ENCODE measurements around the gene SHOC2.

The SHOC2 gene

DNA sequence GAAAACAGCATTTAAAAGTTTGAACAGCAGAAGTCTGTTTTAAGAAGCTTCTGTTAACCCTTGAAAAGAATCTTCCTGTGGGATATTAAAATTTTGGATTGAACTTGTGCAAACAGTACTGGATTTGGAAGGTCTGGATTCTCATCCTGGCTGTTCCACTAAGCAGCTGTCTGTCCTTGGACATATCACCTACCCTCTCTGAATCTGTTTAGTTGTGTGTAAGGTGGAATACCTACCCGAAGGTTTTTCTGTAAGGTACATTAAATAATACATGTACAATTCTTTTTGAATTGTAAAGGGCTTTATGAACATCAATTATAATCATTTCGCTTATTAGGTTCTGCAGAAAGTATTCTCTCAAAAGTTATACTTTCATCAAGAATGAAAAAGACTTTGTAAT lies 45.5 kb upstream of the SHOC2 start:
- TF ChIP-seq, protein P1, sequence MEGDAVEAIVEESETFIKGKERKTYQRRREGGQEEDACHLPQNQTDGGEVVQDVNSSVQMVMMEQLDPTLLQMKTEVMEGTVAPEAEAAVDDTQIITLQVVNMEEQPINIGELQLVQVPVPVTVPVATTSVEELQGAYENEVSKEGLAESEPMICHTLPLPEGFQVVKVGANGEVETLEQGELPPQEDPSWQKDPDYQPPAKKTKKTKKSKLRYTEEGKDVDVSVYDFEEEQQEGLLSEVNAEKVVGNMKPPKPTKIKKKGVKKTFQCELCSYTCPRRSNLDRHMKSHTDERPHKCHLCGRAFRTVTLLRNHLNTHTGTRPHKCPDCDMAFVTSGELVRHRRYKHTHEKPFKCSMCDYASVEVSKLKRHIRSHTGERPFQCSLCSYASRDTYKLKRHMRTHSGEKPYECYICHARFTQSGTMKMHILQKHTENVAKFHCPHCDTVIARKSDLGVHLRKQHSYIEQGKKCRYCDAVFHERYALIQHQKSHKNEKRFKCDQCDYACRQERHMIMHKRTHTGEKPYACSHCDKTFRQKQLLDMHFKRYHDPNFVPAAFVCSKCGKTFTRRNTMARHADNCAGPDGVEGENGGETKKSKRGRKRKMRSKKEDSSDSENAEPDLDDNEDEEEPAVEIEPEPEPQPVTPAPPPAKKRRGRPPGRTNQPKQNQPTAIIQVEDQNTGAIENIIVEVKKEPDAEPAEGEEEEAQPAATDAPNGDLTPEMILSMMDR (IDR thresholded peaks at IDR 0.05; ENCODE audit: low read depth, low read length): no peak
- DNase-seq (ENCODE audit: extremely low read depth, low read depth): no peak

DNA sequence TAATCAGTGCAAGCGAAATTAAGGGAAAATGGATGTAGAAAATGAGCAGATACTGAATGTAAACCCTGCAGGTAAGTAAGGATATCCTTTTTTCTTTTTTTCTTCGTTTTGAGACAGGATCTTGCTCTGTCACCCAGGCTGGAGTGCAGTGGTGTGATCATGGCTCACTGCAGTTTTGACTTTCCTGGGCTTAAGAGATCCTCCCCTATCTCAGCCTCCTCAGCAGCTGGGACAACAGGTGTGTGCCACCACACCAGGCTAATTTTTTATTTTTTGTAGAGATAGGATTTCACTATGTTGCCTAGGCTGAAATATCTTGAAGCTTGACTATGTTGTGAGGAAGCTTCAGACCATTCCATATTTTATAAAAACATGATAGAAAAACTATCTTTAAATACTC lies 43.4 kb upstream of the SHOC2 start:
- TF ChIP-seq, protein P1 (IDR thresholded peaks at IDR 0.05; ENCODE audit: low read depth, low read length): no peak
- no peak for DNase-seq (ENCODE audit: extremely low read depth, low read depth)

DNA sequence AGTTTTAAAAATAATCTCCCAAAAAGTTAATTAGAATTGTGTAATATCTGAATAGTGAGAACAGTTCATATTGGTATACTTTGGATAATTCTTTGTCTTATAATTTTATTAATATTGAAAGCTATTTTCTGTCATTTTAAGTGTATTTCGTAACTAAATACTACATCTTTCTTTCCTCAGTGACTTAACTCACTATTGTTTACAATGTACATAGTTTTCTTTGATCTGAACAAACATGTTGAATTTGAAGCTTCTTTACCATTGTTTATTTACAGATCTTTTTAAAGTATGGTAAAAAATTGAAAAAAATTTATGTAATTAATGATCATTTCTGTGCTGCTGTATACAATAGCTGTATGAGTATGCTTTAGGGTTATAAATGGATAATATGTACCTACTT lies 42.6 kb upstream of the SHOC2 start:
- TF ChIP-seq, protein P1 (IDR thresholded peaks at IDR 0.05; ENCODE audit: low read depth, low read length): no peak
- no peak for DNase-seq (ENCODE audit: extremely low read depth, low read depth)

DNA sequence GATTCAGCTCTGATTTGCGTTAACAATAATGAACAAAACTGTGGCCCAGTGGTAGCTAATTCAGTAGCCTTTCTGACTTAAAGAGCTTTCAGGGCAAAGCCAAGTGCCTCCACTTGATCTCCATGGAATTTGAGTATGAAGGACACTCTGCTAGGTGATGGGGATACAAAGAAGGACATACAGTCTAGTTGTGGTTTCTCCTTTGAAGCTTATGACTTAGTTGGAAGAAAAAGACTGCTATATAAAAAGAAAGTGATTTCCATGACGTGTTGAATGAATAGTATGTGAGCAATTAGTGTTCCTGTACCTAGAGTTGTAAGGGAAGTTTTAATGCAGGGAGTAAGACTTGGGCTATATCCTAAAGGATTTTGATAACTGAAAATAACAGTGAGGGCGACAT lies 39.4 kb upstream of the SHOC2 start:
- no peak for DNase-seq (ENCODE audit: extremely low read depth, low read depth)
- TF ChIP-seq, protein P1 (IDR thresholded peaks at IDR 0.05; ENCODE audit: low read depth, low read length): no peak

DNA sequence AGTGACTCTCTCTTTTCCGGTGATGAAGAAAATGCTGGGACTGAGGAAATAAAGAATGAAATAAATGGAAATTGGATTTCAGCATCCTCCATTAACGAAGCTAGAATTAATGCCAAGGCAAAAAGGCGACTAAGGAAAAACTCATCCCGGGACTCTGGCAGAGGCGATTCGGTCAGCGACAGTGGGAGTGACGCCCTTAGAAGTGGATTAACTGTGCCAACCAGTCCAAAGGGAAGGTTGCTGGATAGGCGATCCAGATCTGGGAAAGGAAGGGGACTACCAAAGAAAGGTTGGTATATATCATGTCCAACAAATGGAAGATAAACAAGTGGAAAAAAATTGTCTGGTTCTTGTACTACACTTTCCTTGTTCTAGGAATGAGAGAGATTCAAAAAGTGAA lies 38.2 kb upstream of the SHOC2 start:
- no peak for DNase-seq (ENCODE audit: extremely low read depth, low read depth)
- TF ChIP-seq, protein P1 (IDR thresholded peaks at IDR 0.05; ENCODE audit: low read depth, low read length): no peak

DNA sequence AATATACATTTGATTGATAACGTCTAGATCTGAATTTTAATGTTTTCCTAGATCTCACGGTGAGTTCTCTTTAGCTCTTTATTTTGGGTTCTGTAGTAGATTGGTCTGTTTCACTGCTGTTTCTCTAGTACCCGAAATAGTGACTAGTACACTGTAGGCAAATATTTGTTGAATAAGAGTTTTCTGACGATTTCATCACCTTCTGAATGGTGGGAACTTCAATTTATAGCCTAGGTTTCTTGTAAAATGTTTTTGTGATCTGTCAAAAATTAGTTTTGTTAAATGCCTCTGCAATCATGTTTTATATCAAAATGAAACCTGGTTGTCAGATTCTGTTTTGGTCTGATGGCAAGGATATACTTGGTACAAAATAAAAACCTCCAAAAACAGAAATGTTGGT lies 37.5 kb upstream of the SHOC2 start:
- TF ChIP-seq, protein P1 (IDR thresholded peaks at IDR 0.05; ENCODE audit: low read depth, low read length): no peak
- no peak for DNase-seq (ENCODE audit: extremely low read depth, low read depth)

DNA sequence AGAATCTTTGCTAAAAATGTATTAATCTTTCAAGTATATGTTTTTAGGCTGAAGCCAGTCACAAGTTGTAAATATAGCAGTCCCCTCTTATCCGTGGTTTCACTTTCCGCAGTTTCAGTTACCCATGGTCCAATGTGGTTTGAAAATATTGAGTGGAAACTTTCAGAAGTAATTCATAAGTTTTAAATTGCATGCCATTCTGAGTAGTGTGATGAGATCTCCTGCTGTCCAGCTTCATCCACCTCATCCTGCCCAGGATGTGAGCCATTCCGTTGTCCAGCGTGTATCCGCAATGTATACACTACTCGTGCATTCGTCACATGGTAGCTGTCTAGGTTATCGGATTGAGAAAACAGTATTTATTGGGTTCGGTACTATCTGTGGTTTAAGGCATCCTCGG lies 35.5 kb upstream of the SHOC2 start:
- no peak for DNase-seq (ENCODE audit: extremely low read depth, low read depth)
- TF ChIP-seq, protein P1 (IDR thresholded peaks at IDR 0.05; ENCODE audit: low read depth, low read length): no peak

All from AG09319 (cell line).